ENCODE results near the gene SSTR3. TPM values are rescaled to one million over a fixed set of nuclear protein-coding genes. Genes with fewer than 3 reads are reported as not detected.

SSTR3 gene
- total RNA-seq, 1 donor, result not detected

DNA sequence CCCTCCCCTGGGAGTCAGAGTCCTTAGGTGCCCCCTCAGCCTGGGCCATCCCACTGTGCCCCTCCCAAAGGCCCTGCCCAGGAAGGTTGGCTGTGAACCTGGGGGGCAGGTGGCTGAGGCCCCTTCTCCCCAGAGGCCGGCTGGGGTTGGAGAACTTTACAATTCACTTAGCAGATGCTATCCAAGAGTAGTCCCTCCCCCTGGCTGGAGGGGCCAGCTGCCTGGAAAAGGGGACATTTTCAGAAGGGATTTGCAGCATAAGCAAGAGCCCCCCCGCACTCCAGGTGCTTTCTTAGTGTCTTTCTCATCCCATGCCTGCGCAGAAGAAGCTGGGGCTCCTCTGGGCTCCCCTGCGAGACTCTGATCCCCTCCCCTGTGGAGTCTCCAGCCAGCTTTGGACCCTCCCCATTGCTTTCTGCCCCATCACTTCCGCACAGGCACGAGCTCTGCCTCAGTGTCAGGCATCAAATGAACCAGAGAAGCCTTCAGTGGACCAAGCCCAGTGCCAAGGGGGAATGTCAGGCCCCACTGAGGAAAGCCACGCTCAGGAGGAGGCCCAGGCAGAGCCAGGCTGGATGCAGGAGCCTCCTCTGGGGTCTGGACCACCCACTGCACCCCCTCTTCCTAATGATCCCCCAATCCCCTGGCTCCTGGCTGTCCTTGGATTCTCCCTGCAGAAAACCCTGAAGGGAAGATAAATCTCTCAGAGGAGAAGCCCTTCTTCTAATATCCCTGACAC is 3.7 kb downstream of the SSTR3 start:
- H3K4me3 ChIP-seq (ENCODE audit: low read depth, low read length), result no peak overlapping the region
- DNase-seq (ENCODE audit: low read depth), result no peak
- TF ChIP-seq, protein P1, sequence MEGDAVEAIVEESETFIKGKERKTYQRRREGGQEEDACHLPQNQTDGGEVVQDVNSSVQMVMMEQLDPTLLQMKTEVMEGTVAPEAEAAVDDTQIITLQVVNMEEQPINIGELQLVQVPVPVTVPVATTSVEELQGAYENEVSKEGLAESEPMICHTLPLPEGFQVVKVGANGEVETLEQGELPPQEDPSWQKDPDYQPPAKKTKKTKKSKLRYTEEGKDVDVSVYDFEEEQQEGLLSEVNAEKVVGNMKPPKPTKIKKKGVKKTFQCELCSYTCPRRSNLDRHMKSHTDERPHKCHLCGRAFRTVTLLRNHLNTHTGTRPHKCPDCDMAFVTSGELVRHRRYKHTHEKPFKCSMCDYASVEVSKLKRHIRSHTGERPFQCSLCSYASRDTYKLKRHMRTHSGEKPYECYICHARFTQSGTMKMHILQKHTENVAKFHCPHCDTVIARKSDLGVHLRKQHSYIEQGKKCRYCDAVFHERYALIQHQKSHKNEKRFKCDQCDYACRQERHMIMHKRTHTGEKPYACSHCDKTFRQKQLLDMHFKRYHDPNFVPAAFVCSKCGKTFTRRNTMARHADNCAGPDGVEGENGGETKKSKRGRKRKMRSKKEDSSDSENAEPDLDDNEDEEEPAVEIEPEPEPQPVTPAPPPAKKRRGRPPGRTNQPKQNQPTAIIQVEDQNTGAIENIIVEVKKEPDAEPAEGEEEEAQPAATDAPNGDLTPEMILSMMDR (IDR thresholded peaks at IDR 0.05; ENCODE audit: insufficient read depth, low read depth, low read length), result no peak

DNA sequence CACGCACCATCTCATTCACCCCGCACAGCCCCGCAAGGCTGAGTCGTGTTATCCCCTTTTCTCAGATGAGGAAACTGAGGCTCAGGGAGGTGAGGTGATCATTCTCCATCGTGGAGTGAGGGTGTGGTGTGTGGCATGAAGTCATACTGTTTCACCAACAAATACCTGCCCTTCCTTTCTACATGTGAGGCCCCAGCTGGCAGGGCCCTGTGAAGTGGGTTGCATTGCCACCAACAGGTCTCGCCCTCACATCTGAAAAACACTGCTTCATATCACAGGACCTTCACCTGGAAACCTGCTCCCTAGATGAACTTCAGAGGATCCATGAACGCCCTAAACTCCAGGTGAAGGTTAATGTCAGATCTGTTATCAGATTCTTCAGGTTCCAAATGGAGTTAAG is 4.3 kb downstream of the SSTR3 start:
- H3K4me3 ChIP-seq (ENCODE audit: low read depth, low read length), result no peak overlapping the region
- DNase-seq (ENCODE audit: low read depth), result no peak
- TF ChIP-seq, protein P1 (IDR thresholded peaks at IDR 0.05; ENCODE audit: insufficient read depth, low read depth, low read length), result no peak

DNA sequence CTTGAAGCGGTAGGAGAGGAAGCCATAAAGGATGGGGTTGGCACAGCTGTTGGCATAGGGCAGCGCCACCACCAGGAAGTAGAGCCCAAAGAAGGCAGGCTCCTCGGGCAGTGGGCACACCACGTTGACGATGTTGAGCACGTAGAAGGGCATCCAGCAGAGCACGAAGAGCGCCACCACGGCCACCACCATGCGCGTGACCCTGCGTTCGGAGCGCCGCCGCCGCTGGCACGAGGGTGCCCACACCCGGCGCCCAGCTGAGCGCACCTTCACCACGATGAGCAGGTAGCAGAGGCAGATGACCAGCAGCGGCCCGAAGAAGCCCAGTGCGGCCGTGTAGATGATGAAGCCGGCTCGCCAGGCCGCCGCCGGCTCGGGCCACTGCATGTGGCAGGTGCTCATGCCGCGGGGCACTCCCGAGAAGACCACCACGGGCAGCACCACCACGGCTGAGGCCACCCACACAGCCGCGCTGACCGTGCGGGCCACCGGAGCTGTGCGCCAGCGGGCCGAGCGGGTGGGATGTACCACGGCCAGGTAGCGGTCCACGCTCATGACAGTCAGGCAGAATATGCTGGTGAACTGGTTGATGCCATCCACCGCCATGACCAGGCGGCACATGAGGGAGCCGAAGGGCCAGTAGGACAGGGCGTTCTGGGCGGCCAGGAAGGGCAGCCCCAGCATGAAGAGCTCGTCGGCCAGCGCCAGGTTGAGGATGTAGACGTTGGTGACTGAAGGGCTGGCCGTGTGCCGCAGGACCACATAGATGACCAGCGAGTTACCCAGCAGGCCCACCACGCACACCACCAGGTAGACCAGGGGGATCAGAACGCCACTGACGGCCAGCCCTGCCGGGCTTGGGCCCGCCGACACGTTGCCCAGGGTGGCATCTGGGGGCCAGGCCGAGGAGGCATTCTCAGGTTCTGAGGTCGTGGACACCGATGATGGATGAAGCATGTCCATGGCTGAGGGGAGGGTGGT is 5.1 kb downstream of the SSTR3 start:
- no peak for DNase-seq (ENCODE audit: low read depth)
- no peak overlapping the region for H3K4me3 ChIP-seq (ENCODE audit: low read depth, low read length)
- TF ChIP-seq, protein P1 (IDR thresholded peaks at IDR 0.05; ENCODE audit: insufficient read depth, low read depth, low read length), result no peak

DNA sequence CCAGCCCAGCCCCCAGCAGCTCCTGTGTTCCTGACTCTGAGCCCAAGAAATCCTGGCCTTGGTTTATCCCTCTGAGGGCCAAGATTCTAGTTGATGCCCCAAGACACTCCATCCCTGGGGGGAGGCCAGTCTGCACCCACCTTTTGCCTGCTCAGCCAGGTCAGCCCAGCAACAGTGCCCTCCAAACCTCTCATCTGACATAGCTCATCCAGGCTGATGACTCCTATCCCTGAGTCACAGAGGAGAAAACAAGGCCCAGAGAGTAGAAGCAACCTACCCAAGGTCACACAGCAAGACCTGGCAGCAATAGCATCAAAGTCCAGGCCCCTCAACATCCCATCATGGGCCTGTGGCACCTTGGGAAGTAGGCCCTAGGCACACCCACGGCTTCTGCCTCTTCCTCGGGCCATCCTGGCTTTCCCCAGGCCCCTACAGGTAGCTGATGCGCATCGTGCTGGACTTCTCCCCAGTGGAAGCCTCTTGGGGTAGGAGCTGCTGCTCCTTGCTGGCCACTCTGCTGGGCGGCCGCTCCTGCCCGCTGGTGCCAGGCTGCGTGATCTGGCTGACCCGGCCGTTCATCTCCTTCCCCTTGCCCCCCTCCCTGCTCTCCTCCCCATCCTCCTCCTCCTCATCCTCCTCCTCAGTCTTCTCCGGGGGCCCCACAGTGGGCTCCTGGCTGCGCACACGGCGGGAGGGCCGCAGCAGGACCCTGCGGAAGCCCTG is 6.0 kb downstream of the SSTR3 start:
- DNase-seq (ENCODE audit: low read depth), result no peak
- TF ChIP-seq, protein P1 (IDR thresholded peaks at IDR 0.05; ENCODE audit: insufficient read depth, low read depth, low read length), result no peak

DNA sequence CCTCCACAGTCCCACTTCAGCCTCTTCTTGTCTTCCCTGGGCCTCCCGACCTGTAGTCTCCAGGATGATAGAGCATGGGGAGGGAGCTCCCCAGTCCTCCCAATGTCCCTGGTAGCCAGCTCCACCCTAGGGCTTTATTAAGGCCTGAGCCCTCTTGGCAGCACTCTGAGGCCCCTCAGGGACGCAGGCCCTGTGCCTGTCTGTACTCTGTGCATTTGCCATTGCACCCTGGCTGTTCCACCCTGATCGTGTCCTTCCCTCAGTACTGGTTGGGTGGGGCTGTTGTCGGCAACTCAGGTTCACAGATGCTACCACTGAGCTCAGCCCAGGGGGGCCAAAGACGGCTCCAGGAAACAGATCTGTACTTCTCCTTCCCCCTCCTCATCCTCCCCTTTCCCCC is 7.2 kb downstream of the SSTR3 start:
- TF ChIP-seq, protein P1 (IDR thresholded peaks at IDR 0.05; ENCODE audit: insufficient read depth, low read depth, low read length), result no peak

More for the DNA sequence above, 6.0 kb downstream of the SSTR3 start:
- H3K4me3 ChIP-seq (ENCODE audit: low read depth, low read length), result no peak overlapping the region

DNA sequence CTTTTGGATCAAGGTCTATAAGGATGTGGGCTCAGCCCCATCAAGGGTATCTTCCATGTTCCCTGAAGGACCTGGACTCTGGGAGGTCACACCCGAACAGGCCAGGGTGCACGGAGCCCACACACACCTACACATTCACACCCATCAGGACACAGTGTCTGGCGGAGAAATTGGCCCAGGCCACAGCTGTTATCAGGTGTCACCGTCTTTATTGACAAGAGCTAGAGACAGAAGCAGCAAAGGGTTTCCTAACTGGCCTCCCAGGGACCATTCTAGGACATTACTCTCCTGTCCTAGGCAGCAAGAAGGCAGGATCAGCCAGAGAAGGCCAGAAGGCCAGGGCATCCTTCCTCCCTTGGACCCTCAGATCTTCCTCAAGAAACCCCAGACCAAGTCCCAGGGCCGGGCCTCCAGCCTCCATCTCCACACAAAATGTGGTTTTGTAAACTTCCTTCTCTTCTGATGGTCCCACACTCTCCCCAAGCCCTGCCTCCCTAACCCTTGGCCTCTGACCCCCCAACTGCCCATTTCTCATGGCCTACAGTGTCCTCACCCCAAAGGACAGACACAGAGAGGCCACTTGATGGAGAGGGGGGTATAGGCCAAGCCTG is 8.1 kb downstream of the SSTR3 start:
- TF ChIP-seq, protein P1 (IDR thresholded peaks at IDR 0.05; ENCODE audit: insufficient read depth, low read depth, low read length), result no peak
- no peak for DNase-seq (ENCODE audit: low read depth)
- H3K4me3 ChIP-seq (ENCODE audit: low read depth, low read length), result no peak overlapping the region

More for the DNA sequence above, 7.2 kb downstream of the SSTR3 start:
- DNase-seq (ENCODE audit: low read depth), result no peak
- no peak overlapping the region for H3K4me3 ChIP-seq (ENCODE audit: low read depth, low read length)

All from fibroblast of villous mesenchyme (primary cell).